ENCODE results near the gene BRINP1. TPM values are rescaled to one million over a fixed set of nuclear protein-coding genes. Genes with fewer than 3 reads are reported as not detected.

The BRINP1 gene
- total and polyA plus RNA-seq, 10 of the 15 experiments (the other 5 are each of a cell fraction or from before 2014, with no cell fraction given) = not detected

DNA sequence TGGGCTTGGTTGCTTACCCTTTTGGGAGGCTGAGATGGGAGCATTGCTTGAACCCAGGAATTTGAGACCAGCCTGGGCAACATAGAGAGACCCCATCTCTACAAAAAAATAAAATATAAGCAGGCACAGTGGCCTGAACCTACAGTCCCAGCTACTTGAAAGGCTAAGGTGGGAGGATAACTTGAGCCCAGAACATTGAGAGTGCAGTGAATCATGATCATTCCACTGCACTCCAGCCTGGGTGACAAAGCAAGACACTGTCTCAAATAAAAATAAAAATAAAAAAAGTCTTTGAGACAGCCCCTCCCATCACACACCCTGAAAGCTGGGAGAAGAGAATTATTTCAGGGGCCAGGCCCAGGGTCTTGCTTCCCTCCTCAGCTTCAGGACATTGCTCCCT is 251.8 kb downstream of the BRINP1 start:
- Histone ChIP-seq H3K79me2 (ENCODE audit: control insufficient read depth, insufficient read depth, low read length) (no peaks in the 10 kb centered on the region), H4K20me1 (ENCODE audit: control insufficient read depth, insufficient read depth) (no peaks in the 10 kb centered on the region), H2AFZ (ENCODE audit: control insufficient read depth, low read depth, low read length) (no peak overlapping the region), H3K4me2 (ENCODE audit: control insufficient read depth, insufficient read depth) (no peak overlapping the region), H3K4me3 (no peak overlapping the region), H3K36me3 (ENCODE audit: control insufficient read depth in 2 of 2, insufficient read depth in 2 of 2, low read length in 1 of 2) (no peaks in the 10 kb centered on the region), H3K9me3 (replicated peaks; ENCODE audit: control insufficient read depth, insufficient read depth, low read length) (no peaks in the 10 kb centered on the region), H3K9ac (ENCODE audit: control insufficient read depth, insufficient read depth, low read length) (no peak overlapping the region), H3K27ac (ENCODE audit: control insufficient read depth, insufficient read depth) (no peak overlapping the region), H3K27me3 (replicated peaks in 1 of 2; ENCODE audit: control insufficient read depth in 2 of 2, insufficient read depth in 2 of 2, low read length in 1 of 2) (no peaks in the 10 kb centered on the region), H3K4me1 (ENCODE audit: control insufficient read depth, insufficient read depth, low read length) (no peaks in the 10 kb centered on the region)
- RAD21 ChIA-PET (ENCODE audit: unreplicated experiment) = no interaction called here
- POLR2A ChIA-PET = no interaction called here
- CTCF ChIA-PET = no interaction called here
- in situ Hi-C loops (cut with MboI) (no loop called here), intact Hi-C loops (cut with micrococcal nuclease; ENCODE audit: unreplicated experiment) (no loop called here)
- TF ChIP-seq NR2C2 (IDR thresholded peaks at IDR 0.05; ENCODE audit: borderline replicate concordance, control insufficient read depth, insufficient read length, low read depth) (no peak), KAT2A (conservative IDR thresholded peaks at IDR 0.05; ENCODE audit: control insufficient read depth, low read depth, low read length) (no peak), EED (IDR thresholded peaks at IDR 0.05; ENCODE audit: low read depth) (no peak), BRCA1 (IDR thresholded peaks at IDR 0.05; ENCODE audit: low read depth, low read length) (no peak), MYB (IDR thresholded peaks at IDR 0.05; ENCODE audit: borderline replicate concordance, low read depth, low read length) (no peak), SMAD5 (IDR thresholded peaks at IDR 0.05; ENCODE audit: low read depth) (no peak), JUNB (IDR thresholded peaks at IDR 0.05) (no peak), SP1 (IDR thresholded peaks at IDR 0.05; ENCODE audit: low read depth, low read length) (no peak), MXI1 (IDR thresholded peaks at IDR 0.05; ENCODE audit: low read depth, low read length) (no peak), POLR2AphosphoS5 (IDR thresholded peaks at IDR 0.05; ENCODE audit: low read length) (no peak), CHD2 (IDR thresholded peaks at IDR 0.05; ENCODE audit: borderline replicate concordance, low read depth, low read length) (no peak), IRF3 (IDR thresholded peaks at IDR 0.05) (no peak), NFYB (IDR thresholded peaks at IDR 0.05; ENCODE audit: insufficient read depth, low read depth, low read length) (no peak), CREM (IDR thresholded peaks at IDR 0.05; ENCODE audit: low read depth) (no peak), ZNF592 (IDR thresholded peaks at IDR 0.05) (no peak), FOXK2 (IDR thresholded peaks at IDR 0.05) (no peak), SREBF1 (IDR thresholded peaks at IDR 0.05; ENCODE audit: low read length) (no peak), KDM1A (IDR thresholded peaks at IDR 0.05; ENCODE audit: borderline replicate concordance) (no peak)
- TF ChIP-seq, protein P1, sequence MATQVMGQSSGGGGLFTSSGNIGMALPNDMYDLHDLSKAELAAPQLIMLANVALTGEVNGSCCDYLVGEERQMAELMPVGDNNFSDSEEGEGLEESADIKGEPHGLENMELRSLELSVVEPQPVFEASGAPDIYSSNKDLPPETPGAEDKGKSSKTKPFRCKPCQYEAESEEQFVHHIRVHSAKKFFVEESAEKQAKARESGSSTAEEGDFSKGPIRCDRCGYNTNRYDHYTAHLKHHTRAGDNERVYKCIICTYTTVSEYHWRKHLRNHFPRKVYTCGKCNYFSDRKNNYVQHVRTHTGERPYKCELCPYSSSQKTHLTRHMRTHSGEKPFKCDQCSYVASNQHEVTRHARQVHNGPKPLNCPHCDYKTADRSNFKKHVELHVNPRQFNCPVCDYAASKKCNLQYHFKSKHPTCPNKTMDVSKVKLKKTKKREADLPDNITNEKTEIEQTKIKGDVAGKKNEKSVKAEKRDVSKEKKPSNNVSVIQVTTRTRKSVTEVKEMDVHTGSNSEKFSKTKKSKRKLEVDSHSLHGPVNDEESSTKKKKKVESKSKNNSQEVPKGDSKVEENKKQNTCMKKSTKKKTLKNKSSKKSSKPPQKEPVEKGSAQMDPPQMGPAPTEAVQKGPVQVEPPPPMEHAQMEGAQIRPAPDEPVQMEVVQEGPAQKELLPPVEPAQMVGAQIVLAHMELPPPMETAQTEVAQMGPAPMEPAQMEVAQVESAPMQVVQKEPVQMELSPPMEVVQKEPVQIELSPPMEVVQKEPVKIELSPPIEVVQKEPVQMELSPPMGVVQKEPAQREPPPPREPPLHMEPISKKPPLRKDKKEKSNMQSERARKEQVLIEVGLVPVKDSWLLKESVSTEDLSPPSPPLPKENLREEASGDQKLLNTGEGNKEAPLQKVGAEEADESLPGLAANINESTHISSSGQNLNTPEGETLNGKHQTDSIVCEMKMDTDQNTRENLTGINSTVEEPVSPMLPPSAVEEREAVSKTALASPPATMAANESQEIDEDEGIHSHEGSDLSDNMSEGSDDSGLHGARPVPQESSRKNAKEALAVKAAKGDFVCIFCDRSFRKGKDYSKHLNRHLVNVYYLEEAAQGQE (IDR thresholded peaks at IDR 0.05; ENCODE audit: low read depth, low read length) = no peak
- SMC1A ChIA-PET (ENCODE audit: uncharacterized antibody, unreplicated experiment) = no interaction called here
- no TSS peak for BruUV-seq (replicated peaks)
- FAIRE-seq = no peak
- no peak for ATAC-seq
- no peak for DNase-seq (ENCODE audit: low read depth, low spot score)

Data from GM12878 (cell line).